ENCODE results near the gene SHKBP1.
"Not testable (repeated sequence)": the region's sequence is repeated elsewhere in the genome, so short reads cannot be mapped to it uniquely, and the experiment has no call there.

Gene SHKBP1

DNA sequence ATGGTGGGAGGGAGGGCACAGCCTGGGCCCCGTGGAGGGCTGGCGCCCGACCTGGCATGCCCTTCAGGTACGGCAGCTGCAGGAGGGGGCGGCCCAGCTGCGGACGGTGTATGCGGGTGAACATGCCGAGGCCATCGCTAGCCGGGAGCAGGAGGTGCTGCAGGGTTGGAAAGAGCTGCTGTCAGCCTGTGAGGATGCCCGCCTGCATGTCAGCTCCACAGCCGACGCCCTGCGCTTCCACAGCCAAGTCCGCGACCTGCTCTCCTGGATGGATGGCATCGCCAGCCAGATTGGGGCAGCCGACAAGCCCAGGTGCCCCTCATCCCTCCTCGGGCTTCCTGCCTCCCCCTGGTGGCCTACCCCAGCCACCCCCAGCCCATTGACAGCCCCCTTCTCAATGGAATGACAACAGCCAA, 16.6 kb upstream of the SHKBP1 start:
- no peaks in the 10 kb centered on the region for H3K9me3 Mint-ChIP-seq
- TF ChIP-seq, protein P1, sequence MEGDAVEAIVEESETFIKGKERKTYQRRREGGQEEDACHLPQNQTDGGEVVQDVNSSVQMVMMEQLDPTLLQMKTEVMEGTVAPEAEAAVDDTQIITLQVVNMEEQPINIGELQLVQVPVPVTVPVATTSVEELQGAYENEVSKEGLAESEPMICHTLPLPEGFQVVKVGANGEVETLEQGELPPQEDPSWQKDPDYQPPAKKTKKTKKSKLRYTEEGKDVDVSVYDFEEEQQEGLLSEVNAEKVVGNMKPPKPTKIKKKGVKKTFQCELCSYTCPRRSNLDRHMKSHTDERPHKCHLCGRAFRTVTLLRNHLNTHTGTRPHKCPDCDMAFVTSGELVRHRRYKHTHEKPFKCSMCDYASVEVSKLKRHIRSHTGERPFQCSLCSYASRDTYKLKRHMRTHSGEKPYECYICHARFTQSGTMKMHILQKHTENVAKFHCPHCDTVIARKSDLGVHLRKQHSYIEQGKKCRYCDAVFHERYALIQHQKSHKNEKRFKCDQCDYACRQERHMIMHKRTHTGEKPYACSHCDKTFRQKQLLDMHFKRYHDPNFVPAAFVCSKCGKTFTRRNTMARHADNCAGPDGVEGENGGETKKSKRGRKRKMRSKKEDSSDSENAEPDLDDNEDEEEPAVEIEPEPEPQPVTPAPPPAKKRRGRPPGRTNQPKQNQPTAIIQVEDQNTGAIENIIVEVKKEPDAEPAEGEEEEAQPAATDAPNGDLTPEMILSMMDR (IDR thresholded peaks at IDR 0.05): no peak
- no peak overlapping the region for H3K4me3 Mint-ChIP-seq
- peaks cover 91% of the 10 kb centered on the region for H3K27me3 Mint-ChIP-seq (ENCODE audit: low read depth, poor library complexity)
- H3K36me3 Mint-ChIP-seq (ENCODE audit: low read depth): no peaks in the 10 kb centered on the region
- H3K4me1 Mint-ChIP-seq: no peaks in the 10 kb centered on the region
- DNase-seq: no peak
- H3K27ac Mint-ChIP-seq: no peak overlapping the region

DNA sequence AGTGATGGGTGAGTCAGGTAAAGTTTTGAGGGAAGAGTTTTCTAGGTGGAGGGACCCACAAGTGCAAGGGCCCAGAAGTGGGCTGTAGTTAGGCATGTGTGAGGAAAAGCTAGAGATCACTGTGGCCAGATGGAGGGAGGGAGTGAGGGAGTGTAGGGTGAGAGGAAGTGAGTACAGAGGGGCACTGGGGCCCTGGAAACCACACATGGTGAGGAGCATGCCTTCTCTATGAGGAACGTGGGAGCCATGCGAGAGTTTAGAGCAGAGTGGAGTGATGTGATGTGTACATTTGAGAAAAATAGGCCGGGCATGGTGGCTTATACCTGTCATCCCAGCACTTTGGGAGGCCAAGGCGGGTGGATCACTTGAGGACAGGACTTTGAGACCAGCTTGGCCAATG, 14.7 kb upstream of the SHKBP1 start:
- Mint-ChIP-seq H3K9me3 (peaks cover 3% of the 10 kb centered on the region), H3K36me3 (ENCODE audit: low read depth) (no peaks in the 10 kb centered on the region), H3K4me1 (no peaks in the 10 kb centered on the region), H3K27ac (no peak overlapping the region), H3K4me3 (no peak overlapping the region), H3K27me3 (ENCODE audit: low read depth, poor library complexity) (peaks cover 91% of the 10 kb centered on the region)
- DNase-seq: no peak
- TF ChIP-seq, protein P1 (IDR thresholded peaks at IDR 0.05): no peak

DNA sequence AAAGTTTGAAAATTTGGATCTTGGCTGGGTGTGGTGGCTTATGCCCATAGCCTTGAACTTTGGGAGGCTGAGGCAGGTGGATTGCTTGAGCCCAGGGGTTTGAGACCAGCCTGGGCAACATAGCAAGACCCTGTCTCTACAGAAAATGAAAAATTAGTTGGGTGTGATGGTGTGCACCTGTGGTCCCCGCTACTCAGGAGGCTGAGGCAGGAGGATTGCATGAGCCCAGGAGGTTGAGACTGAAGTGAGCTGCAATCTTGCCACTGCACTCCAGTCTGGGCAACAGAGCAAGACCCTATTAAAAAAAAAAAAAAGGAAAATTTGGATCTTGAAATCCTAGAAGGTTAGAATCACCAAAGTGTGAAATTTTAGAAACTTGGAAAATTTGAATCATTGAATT, 12.1 kb upstream of the SHKBP1 start:
- not testable (repeated sequence) for H3K27ac Mint-ChIP-seq; H3K4me1 Mint-ChIP-seq; H3K36me3 Mint-ChIP-seq (ENCODE audit: low read depth); H3K9me3 Mint-ChIP-seq; DNase-seq; H3K4me3 Mint-ChIP-seq
- peaks cover 94% of the 10 kb centered on the region for H3K27me3 Mint-ChIP-seq (ENCODE audit: low read depth, poor library complexity)

DNA sequence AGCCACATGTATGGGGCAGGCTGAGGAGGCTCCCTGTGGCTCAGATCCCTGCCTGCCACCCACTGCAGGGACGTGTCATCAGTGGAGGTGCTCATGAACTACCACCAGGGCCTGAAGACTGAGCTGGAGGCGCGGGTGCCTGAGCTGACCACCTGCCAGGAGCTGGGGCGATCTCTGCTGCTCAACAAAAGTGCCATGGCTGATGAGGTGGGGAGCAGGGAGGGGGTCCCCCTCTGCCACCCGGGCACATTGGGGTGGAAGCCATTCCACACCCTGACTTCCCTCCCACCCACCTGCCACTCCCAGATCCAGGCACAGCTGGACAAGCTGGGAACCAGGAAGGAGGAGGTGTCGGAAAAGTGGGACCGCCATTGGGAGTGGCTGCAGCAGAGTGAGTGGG, 11.3 kb upstream of the SHKBP1 start:
- H3K36me3 Mint-ChIP-seq (ENCODE audit: low read depth): no peaks in the 10 kb centered on the region
- peaks cover 6% of the 10 kb centered on the region for H3K4me1 Mint-ChIP-seq
- no peak for DNase-seq
- no peak overlapping the region for H3K4me3 Mint-ChIP-seq
- H3K27me3 Mint-ChIP-seq (ENCODE audit: low read depth, poor library complexity): peaks cover 98% of the 10 kb centered on the region
- H3K9me3 Mint-ChIP-seq: peaks cover 3% of the 10 kb centered on the region
- no peak overlapping the region for H3K27ac Mint-ChIP-seq
- TF ChIP-seq, protein P1 (IDR thresholded peaks at IDR 0.05): no peak

DNA sequence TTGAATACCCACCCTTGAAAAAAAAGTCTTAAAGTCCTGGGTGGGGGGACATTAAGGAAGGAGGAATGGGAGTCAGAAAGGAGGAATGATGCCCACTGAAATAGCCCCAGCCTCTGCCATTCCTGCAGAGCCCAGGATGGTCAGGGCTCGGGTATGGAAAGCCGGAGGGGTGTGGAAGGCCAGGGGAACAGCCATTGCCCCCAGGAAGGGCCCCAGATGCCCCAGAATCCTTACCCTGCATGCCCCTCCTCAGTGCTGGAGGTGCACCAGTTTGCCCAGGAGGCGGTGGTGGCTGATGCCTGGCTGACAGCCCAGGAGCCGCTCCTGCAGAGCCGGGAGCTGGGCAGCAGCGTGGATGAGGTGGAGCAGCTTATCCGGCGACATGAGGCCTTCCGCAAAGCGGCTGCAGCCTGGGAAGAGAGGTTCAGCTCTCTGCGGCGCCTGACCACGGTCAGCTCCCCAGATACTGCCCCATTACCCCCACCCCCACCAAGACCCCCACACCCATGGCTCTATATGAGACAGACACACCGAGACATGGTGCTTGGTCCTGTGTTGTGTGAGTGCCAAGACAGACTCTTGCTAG, 10.7 kb upstream of the SHKBP1 start:
- Mint-ChIP-seq H3K27ac (no peak overlapping the region), H3K36me3 (ENCODE audit: low read depth) (no peaks in the 10 kb centered on the region), H3K27me3 (ENCODE audit: low read depth, poor library complexity) (peaks cover 96% of the 10 kb centered on the region), H3K4me1 (peaks cover 10% of the 10 kb centered on the region), H3K9me3 (peaks cover 6% of the 10 kb centered on the region), H3K4me3 (peak overlapping the region; percentile 60)
- TF ChIP-seq, protein P1 (IDR thresholded peaks at IDR 0.05): no peak
- DNase-seq: no peak

DNA sequence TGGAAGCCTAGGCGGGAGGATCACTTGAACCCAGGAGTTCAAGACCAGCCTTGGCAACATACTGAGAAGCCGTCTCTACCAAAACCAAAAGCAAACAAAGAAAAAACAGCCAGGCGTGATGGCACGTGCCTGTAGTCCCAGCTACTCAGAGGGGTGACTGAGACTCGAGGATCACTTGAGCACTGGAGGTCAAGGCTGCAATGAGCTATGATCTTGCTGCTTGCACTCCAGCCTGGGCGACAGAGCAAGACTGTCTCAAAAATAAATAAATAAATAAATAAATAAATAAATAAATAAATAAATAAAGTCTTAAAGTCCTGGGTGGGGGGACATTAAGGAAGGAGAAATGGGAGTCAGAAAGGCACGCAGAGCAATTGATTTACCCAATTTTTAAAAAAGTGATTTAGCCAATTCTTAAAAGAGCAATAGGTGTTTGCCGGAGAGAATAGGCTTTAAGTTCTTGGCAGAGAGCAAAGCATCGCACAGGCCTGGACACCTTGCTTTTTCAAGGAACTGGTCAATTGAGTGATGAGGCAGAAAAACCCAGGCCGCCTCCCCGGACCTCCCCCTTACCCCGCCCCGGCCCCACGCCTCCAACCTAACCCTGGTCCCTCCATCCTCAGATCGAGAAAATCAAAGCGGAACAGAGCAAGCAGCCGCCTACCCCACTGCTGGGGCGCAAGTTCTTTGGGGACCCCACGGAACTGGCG, 9.5 kb upstream of the SHKBP1 start:
- peaks cover 6% of the 10 kb centered on the region for H3K9me3 Mint-ChIP-seq
- H3K36me3 Mint-ChIP-seq (ENCODE audit: low read depth): no peaks in the 10 kb centered on the region
- no peak overlapping the region for H3K27ac Mint-ChIP-seq
- peaks cover 12% of the 10 kb centered on the region for H3K4me1 Mint-ChIP-seq
- DNase-seq: peak; percentile 32
- H3K27me3 Mint-ChIP-seq (ENCODE audit: low read depth, poor library complexity): peaks cover 89% of the 10 kb centered on the region
- peak overlapping the region; percentile 23 for H3K4me3 Mint-ChIP-seq
- TF ChIP-seq, protein P1 (IDR thresholded peaks at IDR 0.05): no peak
